Suprapubic skin (tissue), 3 donors: ENCODE measurements around the gene CUL9.

Source experiments
- POLR2AphosphoS5 ChIP-seq, 3 donors: sonication (generic); formaldehyde crosslinking; IDR thresholded peaks; one replicate each; pipeline ENCODE4 v1.6.1; 2017; ENCODE audit warnings: antibody characterized with exemption in 3 of 3
- TF ChIP-seq, protein P1 (sequence below), 2 donors: fragments of 200-600 bp in 1 of 2; fragments of 450-650 bp in 1 of 2; sonication (generic) in 1 of 2; IDR thresholded peaks; one replicate each; pipeline ENCODE4 v1.5.1; 2016 to 2019; ENCODE audit warnings: antibody characterized with exemption in 2 of 2, mild to moderate bottlenecking in 1 of 2, moderate library complexity in 1 of 2

DNA sequence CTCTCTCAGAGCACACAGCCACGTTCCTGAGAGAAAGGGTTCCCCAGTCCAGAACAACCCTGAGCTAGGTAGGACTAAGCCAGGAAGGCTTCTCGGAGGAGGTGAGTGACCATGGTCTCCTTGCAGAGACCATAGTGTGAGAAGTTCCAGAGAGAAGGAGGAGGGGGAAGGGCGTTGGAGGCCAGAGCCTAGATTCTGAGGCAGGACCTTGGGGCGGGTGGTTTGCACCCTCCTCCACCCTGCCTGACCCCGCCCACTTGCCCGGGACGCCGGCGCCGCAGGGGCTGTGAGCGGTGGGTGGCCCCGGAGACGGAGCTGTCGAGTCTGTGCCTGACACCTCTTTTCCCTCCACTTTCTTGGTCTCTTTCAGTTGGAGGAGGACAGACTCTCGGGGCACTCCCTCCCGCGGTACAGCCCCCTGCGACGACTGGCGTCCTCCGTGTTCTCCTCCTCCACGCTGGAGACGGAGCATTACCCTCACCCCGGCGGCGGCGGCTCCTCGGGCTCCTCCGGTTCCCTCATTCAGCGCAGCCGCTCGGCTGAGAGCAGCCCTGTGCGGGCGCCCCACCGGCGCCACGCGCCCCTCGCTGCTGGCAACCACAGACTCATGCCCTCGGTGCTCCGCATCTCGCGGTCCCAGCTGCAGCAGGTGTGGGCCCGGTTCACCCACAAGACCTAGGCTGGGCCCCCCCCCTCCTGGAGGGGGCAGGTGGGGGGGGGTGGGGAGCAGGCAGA lies 87.4 kb downstream of the CUL9 start:
- TF ChIP-seq, protein P1, sequence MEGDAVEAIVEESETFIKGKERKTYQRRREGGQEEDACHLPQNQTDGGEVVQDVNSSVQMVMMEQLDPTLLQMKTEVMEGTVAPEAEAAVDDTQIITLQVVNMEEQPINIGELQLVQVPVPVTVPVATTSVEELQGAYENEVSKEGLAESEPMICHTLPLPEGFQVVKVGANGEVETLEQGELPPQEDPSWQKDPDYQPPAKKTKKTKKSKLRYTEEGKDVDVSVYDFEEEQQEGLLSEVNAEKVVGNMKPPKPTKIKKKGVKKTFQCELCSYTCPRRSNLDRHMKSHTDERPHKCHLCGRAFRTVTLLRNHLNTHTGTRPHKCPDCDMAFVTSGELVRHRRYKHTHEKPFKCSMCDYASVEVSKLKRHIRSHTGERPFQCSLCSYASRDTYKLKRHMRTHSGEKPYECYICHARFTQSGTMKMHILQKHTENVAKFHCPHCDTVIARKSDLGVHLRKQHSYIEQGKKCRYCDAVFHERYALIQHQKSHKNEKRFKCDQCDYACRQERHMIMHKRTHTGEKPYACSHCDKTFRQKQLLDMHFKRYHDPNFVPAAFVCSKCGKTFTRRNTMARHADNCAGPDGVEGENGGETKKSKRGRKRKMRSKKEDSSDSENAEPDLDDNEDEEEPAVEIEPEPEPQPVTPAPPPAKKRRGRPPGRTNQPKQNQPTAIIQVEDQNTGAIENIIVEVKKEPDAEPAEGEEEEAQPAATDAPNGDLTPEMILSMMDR (IDR thresholded peaks at IDR 0.05) = no peak
- TF ChIP-seq POLR2AphosphoS5 (IDR thresholded peaks at IDR 0.05) = no peak
